Measurements from ENCODE around the gene RHBDL2. TPM values are rescaled to one million over a fixed set of nuclear protein-coding genes. Genes with fewer than 3 reads are reported as not detected.

The RHBDL2 gene
- total and polyA plus RNA-seq, 10 of the 15 experiments (the other 5 are each of a cell fraction or from before 2014, with no cell fraction given) = 0.05 TPM; not detected in 9

- RAD21 ChIA-PET (ENCODE audit: unreplicated experiment) = no interaction called here
- ATAC-seq (no peak), FAIRE-seq (no peak), DNase-seq (ENCODE audit: low read depth, low spot score) (no peak)
- H2AFZ ChIP-seq (ENCODE audit: control insufficient read depth, low read depth, low read length) = no peak overlapping the region
- SMC1A ChIA-PET (ENCODE audit: uncharacterized antibody, unreplicated experiment) = no interaction called here
- no peaks in the 10 kb centered on the region for H4K20me1 ChIP-seq (ENCODE audit: control insufficient read depth, insufficient read depth)
- no peak overlapping the region for H3K27ac ChIP-seq (ENCODE audit: control insufficient read depth, insufficient read depth)
- TF ChIP-seq ZNF687 (IDR thresholded peaks at IDR 0.05) = no peak
- TF ChIP-seq ESRRA (IDR thresholded peaks at IDR 0.05; ENCODE audit: low read length) = no peak
- no peak for TF ChIP-seq HSF1 (IDR thresholded peaks at IDR 0.05; ENCODE audit: low read depth, low read length)
- no peak for TF ChIP-seq MEF2B (IDR thresholded peaks at IDR 0.05; ENCODE audit: partially characterized antibody, poor library complexity, severe bottlenecking)
- no peak for TF ChIP-seq ZZZ3 (IDR thresholded peaks at IDR 0.05; ENCODE audit: control insufficient read depth, insufficient read length, low read depth)
- TF ChIP-seq EP300 (IDR thresholded peaks at IDR 0.05; ENCODE audit: borderline replicate concordance in 1 of 2, control insufficient read depth in 1 of 2, low read depth in 2 of 2, low read length in 2 of 2) = no peak
- TF ChIP-seq SMC3 (IDR thresholded peaks at IDR 0.05; ENCODE audit: borderline replicate concordance, low read length) = no peak
- TF ChIP-seq YBX1 (IDR thresholded peaks at IDR 0.05) = no peak
- TF ChIP-seq NR2F1 (conservative IDR thresholded peaks at IDR 0.05) = no peak
- no peak for TF ChIP-seq SIN3A (IDR thresholded peaks at IDR 0.05; ENCODE audit: low read depth, low read length)
- no peak for TF ChIP-seq HDGF (IDR thresholded peaks at IDR 0.05)
- TF ChIP-seq EED (IDR thresholded peaks at IDR 0.05; ENCODE audit: low read depth) = no peak
- no peak for TF ChIP-seq DPF2 (IDR thresholded peaks at IDR 0.05)
- TF ChIP-seq IKZF1 (conservative IDR thresholded peaks at IDR 0.05) = no peak
- H3K4me2 ChIP-seq (ENCODE audit: control insufficient read depth, insufficient read depth) = no peak overlapping the region
- no TSS peak for BruUV-seq (replicated peaks)
- intact Hi-C loops (cut with micrococcal nuclease; ENCODE audit: unreplicated experiment) = no loop called here
- in situ Hi-C loops (cut with MboI) = no loop called here
- H3K9me3 ChIP-seq (replicated peaks; ENCODE audit: control insufficient read depth, insufficient read depth, low read length) = no peaks in the 10 kb centered on the region
- no peaks in the 10 kb centered on the region for H3K4me1 ChIP-seq (ENCODE audit: control insufficient read depth, insufficient read depth, low read length)
- POLR2A ChIA-PET = interaction anchor here (0.9 kb wide), 1 partner anchor 9 kb away, joined by 3 read pairs; no protein-coding TSS in a partner anchor
- H3K79me2 ChIP-seq (ENCODE audit: control insufficient read depth, insufficient read depth, low read length) = no peaks in the 10 kb centered on the region
- CTCF ChIA-PET = no interaction called here
- no peaks in the 10 kb centered on the region; a peak in 1 of 4 replicates for H3K27me3 ChIP-seq (replicated peaks in 1 of 2; ENCODE audit: control insufficient read depth in 2 of 2, insufficient read depth in 2 of 2, low read length in 1 of 2)
- H3K4me3 ChIP-seq = no peak overlapping the region
- H3K9ac ChIP-seq (ENCODE audit: control insufficient read depth, insufficient read depth, low read length) = no peak overlapping the region
- no peaks in the 10 kb centered on the region for H3K36me3 ChIP-seq (ENCODE audit: control insufficient read depth in 2 of 2, insufficient read depth in 2 of 2, low read length in 1 of 2)
- whole genome bisulfite sequencing (ENCODE audit: insufficient coverage, insufficient replicate concordance, low lambda C conversion rate, missing lambda C conversion rate) = 25% methylated on average over 4 of the region's 4 CpGs
Measured at GRCh38 chr1:38938722-38939260, 2.8 kb downstream of the RHBDL2 start.
